HG03196 (cell line): Measurements from ENCODE around the gene ARNT2.
"Not testable (repeated sequence)": the region's sequence is repeated elsewhere in the genome, so short reads cannot be mapped to it uniquely, and the experiment has no call there.

ENCODE experiments used
- ATAC-seq: cut with Tn5 transposase; IDR thresholded peaks from one replicate; pipeline ENCODE4 v1.9.1; 2021; ENCODE audit not compliant: unreplicated experiment

Gene ARNT2

GRCh38 chr15:80643431-80643951, 239.3 kb downstream of the ARNT2 start:
- no peak for ATAC-seq

GRCh38 chr15:80645494-80646065, 241.4 kb downstream of the ARNT2 start:
- ATAC-seq = no peak

- ATAC-seq = not testable (repeated sequence)
Observed at GRCh38 chr15:80647424-80647823, 243.2 kb downstream of the ARNT2 start.
